Duodenal mucosa (tissue), 2 donors: ENCODE results near the gene UPP1.
A peak's percentile ranks its signal among the peaks of the same experiment; 100 is the strongest.
"Not testable (repeated sequence)": the region's sequence is repeated elsewhere in the genome, so short reads cannot be mapped to it uniquely, and the experiment has no call there.

ENCODE experiments used
- H3K27ac ChIP-seq: one replicate; pipeline ENCODE4 v1.7.0; 2013; ENCODE audit warnings: low read depth, low read length
- H3K27me3 ChIP-seq, 2 donors: one replicate each; pipeline ENCODE4 v1.7.0; 2013; ENCODE audit warnings: low read length in 2 of 2, control low read depth in 1 of 2; ENCODE audit not compliant: insufficient read depth in 2 of 2, control insufficient read depth in 1 of 2
- H3K36me3 ChIP-seq, 2 donors: one replicate each; pipeline ENCODE4 v1.7.0; 2013; ENCODE audit warnings: low read length in 2 of 2, control low read depth in 1 of 2; ENCODE audit not compliant: insufficient read depth in 2 of 2, control insufficient read depth in 1 of 2
- H3K4me1 ChIP-seq, 2 donors: one replicate each; pipeline ENCODE4 v1.7.0; 2013; ENCODE audit warnings: low read length in 2 of 2, control low read depth in 1 of 2; ENCODE audit not compliant: insufficient read depth in 2 of 2, control insufficient read depth in 1 of 2
- H3K4me3 ChIP-seq, 2 donors: one replicate each; pipeline ENCODE4 v1.7.0; 2013; ENCODE audit warnings: low read length in 2 of 2, low read depth in 1 of 2
- H3K9ac ChIP-seq, 2 donors: one replicate each; pipeline ENCODE4 v1.7.0; 2013; ENCODE audit warnings: low read length in 2 of 2, low read depth in 1 of 2
- H3K9me3 ChIP-seq, 2 donors: one replicate each; pipeline ENCODE4 v1.7.0; 2013; ENCODE audit warnings: low read length in 2 of 2, control low read depth in 1 of 2; ENCODE audit not compliant: control insufficient read depth in 1 of 2

Gene UPP1

GRCh38 chr7:48118041-48118440 lies 29.0 kb downstream of the UPP1 start:
- Histone ChIP-seq H3K27ac (no peak overlapping the region), H3K36me3 (no peaks in the 10 kb centered on the region), H3K9me3 (no peaks in the 10 kb centered on the region), H3K9ac (no peak overlapping the region), H3K4me3 (no peak overlapping the region), H3K27me3 (no peaks in the 10 kb centered on the region), H3K4me1 (no peaks in the 10 kb centered on the region)

DNA sequence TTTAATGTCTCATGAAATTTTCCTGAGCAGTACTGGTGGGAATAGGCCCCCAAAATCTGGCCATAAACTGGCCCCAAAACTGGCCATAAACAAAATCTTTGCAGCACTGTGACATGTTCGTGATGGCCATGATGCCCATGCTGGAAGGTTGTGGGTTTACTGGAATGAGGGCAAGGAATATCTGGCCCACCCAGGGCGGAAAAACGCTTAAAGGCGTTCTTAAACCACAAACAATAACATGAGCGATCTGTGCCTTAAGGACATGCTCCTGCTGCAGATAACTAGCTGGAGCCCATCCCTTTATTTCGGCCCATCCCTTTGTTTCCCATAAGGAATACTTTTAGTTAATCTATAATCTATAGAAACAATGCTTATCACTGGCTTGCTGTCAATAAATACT lies 31.5 kb downstream of the UPP1 start:
- H3K27ac ChIP-seq, H3K9ac ChIP-seq, H3K4me1 ChIP-seq: not testable (repeated sequence)

GRCh38 chr7:48126037-48126436 lies 37.0 kb downstream of the UPP1 start:
- no peaks in the 10 kb centered on the region for H3K9me3 ChIP-seq
- no peak overlapping the region for H3K27ac ChIP-seq
- no peak overlapping the region for H3K4me3 ChIP-seq

More for the DNA sequence above, 31.5 kb downstream of the UPP1 start:
- H3K9me3 ChIP-seq, H3K27me3 ChIP-seq, H3K4me3 ChIP-seq, H3K36me3 ChIP-seq: not testable (repeated sequence)

DNA sequence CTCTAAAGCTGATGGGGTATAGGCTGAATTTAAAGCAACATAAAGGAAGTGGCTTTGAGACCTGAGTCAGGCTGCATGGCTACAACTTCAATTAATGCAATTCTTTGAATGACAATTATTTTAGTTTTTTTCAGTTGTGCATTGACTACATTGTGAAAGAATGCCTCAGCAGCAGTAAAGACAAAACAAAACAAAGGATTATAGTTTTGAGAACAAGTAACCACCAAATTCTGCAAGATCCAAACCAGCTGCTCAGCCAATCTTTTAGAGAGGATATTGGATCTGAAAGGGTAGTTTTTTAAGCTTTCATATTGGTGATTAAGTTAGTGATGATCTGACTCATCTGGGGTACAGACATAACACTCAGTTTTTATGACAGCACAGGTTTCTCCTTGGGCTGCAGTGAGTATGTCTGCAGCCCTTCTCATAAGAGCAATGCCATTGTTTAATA lies 41.6 kb downstream of the UPP1 start:
- H3K9ac ChIP-seq: no peak overlapping the region
- H3K27me3 ChIP-seq: no peaks in the 10 kb centered on the region
- H3K4me1 ChIP-seq: no peaks in the 10 kb centered on the region
- H3K36me3 ChIP-seq: no peaks in the 10 kb centered on the region
- H3K4me3 ChIP-seq: no peak overlapping the region
- no peaks in the 10 kb centered on the region for H3K9me3 ChIP-seq
- H3K27ac ChIP-seq: no peak overlapping the region

More at GRCh38 chr7:48126037-48126436, 37.0 kb downstream of the UPP1 start:
- Histone ChIP-seq H3K36me3 (no peaks in the 10 kb centered on the region), H3K27me3 (no peaks in the 10 kb centered on the region), H3K4me1 (no peaks in the 10 kb centered on the region), H3K9ac (no peak overlapping the region)

DNA sequence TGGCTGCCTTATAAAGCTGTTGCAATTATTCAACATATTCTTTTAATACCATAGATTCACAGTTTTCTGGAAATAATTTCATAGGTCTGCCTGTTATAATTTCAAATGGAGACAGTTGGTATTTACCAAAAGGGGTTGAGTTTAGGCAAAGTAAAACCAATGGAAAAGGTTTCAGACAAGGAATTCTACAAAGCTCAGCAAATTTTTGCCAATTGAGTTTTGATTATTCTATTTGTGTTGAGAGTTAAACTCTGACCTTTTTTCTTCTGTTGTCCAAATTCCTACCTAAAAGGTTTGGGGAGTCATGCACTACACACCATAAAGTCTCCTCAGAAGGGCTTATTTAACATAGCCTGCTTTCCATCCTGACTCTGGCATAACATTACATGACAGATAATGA lies 43.7 kb downstream of the UPP1 start:
- Histone ChIP-seq H3K9ac (no peak overlapping the region), H3K9me3 (no peaks in the 10 kb centered on the region), H3K27ac (no peak overlapping the region), H3K4me1 (no peaks in the 10 kb centered on the region), H3K27me3 (no peaks in the 10 kb centered on the region), H3K36me3 (no peaks in the 10 kb centered on the region), H3K4me3 (no peak overlapping the region)

DNA sequence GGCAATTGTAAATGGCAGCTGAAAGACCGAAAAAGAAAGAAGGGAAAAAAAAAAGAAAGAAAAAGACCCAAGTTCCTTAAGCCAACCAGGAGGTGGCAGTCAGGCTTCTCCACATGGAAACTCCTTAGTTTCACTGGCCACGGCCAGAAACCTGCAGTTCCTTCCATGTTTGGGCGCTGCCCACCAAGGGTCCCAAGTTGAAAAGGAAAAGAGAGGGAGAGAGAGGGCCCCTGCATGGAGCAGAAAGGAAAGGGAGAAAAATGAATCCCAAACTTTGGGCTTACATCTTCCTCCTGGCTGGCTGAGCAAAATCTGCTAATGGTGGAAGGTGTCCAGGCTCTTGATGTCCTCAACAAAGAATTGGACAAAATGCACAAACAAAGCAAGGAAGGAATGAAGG lies 50.4 kb downstream of the UPP1 start:
- Histone ChIP-seq H3K9ac (no peak overlapping the region), H3K27ac (no peak overlapping the region), H3K36me3 (no peaks in the 10 kb centered on the region), H3K27me3 (no peaks in the 10 kb centered on the region), H3K4me3 (peak overlapping the region in 1 of 2 donors; percentile 18), H3K9me3 (no peaks in the 10 kb centered on the region), H3K4me1 (peaks cover 46 to 48% of the 10 kb centered on the region in 2 donors)

- Histone ChIP-seq H3K27ac (no peak overlapping the region), H3K9me3 (no peaks in the 10 kb centered on the region), H3K9ac (peak overlapping the region in 1 of 2 donors; percentile 29), H3K27me3 (no peaks in the 10 kb centered on the region), H3K36me3 (no peaks in the 10 kb centered on the region), H3K4me1 (peaks cover 50 to 52% of the 10 kb centered on the region in 2 donors), H3K4me3 (peak overlapping the region; percentile 18 to 52)
These were observed 51.1 kb downstream of the UPP1 start for GRCh38 chr7:48140001-48140681.

GRCh38 chr7:48141521-48141920 lies 52.5 kb downstream of the UPP1 start:
- Histone ChIP-seq H3K36me3 (no peaks in the 10 kb centered on the region), H3K27me3 (no peaks in the 10 kb centered on the region), H3K9me3 (no peaks in the 10 kb centered on the region), H3K4me3 (no peak overlapping the region), H3K4me1 (peaks cover 52 to 61% of the 10 kb centered on the region in 2 donors), H3K9ac (no peak overlapping the region), H3K27ac (no peak overlapping the region)

DNA sequence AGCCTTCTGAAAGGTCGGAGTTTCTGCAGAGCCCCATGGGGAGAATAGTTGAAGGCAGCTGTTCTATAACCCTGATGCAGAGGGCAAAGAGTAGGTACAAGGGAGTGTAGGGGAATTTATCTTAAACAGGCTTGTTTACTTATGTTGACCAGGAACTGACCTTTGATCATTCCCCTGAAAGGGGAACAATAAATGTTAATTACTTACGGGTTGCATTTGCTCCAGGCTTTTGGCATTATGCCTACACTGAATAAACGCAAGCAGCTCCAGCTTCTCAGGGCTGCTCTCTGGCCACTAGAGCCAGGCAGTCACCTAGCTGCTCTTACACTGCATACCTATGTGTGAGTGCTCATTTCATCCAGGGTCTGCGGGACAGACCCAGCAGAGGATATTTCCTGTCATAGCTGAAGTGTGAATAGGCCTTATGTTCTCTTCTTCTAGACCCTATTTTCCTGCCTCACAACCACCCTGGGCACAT lies 55.3 kb downstream of the UPP1 start:
- H3K9ac ChIP-seq: no peak overlapping the region
- no peaks in the 10 kb centered on the region for H3K9me3 ChIP-seq
- H3K36me3 ChIP-seq: no peaks in the 10 kb centered on the region
- H3K27me3 ChIP-seq: no peaks in the 10 kb centered on the region
- peaks cover 48 to 65% of the 10 kb centered on the region in 2 donors for H3K4me1 ChIP-seq
- no peak overlapping the region for H3K4me3 ChIP-seq
- no peak overlapping the region for H3K27ac ChIP-seq

- Histone ChIP-seq H3K36me3 (no peaks in the 10 kb centered on the region), H3K27ac (no peak overlapping the region), H3K9ac (no peak overlapping the region), H3K9me3 (no peaks in the 10 kb centered on the region), H3K27me3 (no peaks in the 10 kb centered on the region), H3K4me1 (peaks cover 33 to 60% of the 10 kb centered on the region in 2 donors), H3K4me3 (peak overlapping the region; percentile 18 to 19)
These were observed 58.1 kb downstream of the UPP1 start for GRCh38 chr7:48147078-48147591.
